Memory B cell (primary cell): Measurements from ENCODE around the gene GALNT2.

ENCODE experiments used
- ATAC-seq: fragments of 150-1000 bp; cut with Tn5 transposase; 2 replicates; pipeline ENCODE4 v1.10.0; 2021; ENCODE audit warnings: low read depth, mild to moderate bottlenecking, moderate library complexity
- DNase-seq, 2 donors: peaks; one replicate each; pipeline ENCODE4 v3.0.0; 2022; ENCODE audit warnings: low spot score in 2 of 2
- H3K27ac Mint-ChIP-seq: one replicate; pipeline ENCODE4 v1.8.0; 2022; ENCODE audit warnings: mild to moderate bottlenecking, moderate library complexity, mixed read lengths
- H3K27me3 Mint-ChIP-seq: one replicate; pipeline ENCODE4 v1.8.0; 2022; ENCODE audit warnings: mixed read lengths
- H3K36me3 Mint-ChIP-seq: one replicate; pipeline ENCODE4 v1.8.0; 2022; ENCODE audit warnings: mild to moderate bottlenecking, mixed read lengths
- H3K4me1 Mint-ChIP-seq: one replicate; pipeline ENCODE4 v1.8.0; 2022; ENCODE audit warnings: mixed read lengths
- H3K4me3 Mint-ChIP-seq: one replicate; pipeline ENCODE4 v1.8.0; 2022; ENCODE audit warnings: mild to moderate bottlenecking, moderate library complexity, mixed read lengths
- H3K9me3 Mint-ChIP-seq: one replicate; pipeline ENCODE4 v1.8.0; 2022; ENCODE audit warnings: mixed read lengths

The GALNT2 gene

GRCh38 chr1:230321741-230322420, 254.8 kb downstream of the GALNT2 start:
- ATAC-seq: no peak
- Mint-ChIP-seq H3K4me1 (no peaks in the 10 kb centered on the region), H3K4me3 (no peak overlapping the region), H3K27ac (no peak overlapping the region), H3K36me3 (no peaks in the 10 kb centered on the region), H3K9me3 (no peaks in the 10 kb centered on the region), H3K27me3 (peaks cover 3% of the 10 kb centered on the region)
- DNase-seq: no peak

- DNase-seq: no peak
- Mint-ChIP-seq H3K9me3 (no peaks in the 10 kb centered on the region), H3K27me3 (peaks cover 3% of the 10 kb centered on the region), H3K27ac (no peak overlapping the region), H3K36me3 (no peaks in the 10 kb centered on the region), H3K4me3 (no peak overlapping the region), H3K4me1 (no peaks in the 10 kb centered on the region)
- no peak for ATAC-seq
Measured at GRCh38 chr1:230322421-230322756, 255.4 kb downstream of the GALNT2 start.

GRCh38 chr1:230322967-230323547, 256.0 kb downstream of the GALNT2 start:
- no peak for DNase-seq
- ATAC-seq: no peak
- Mint-ChIP-seq H3K4me1 (peaks cover 4% of the 10 kb centered on the region), H3K36me3 (no peaks in the 10 kb centered on the region), H3K4me3 (no peak overlapping the region), H3K27ac (no peak overlapping the region), H3K27me3 (peaks cover 3% of the 10 kb centered on the region), H3K9me3 (no peaks in the 10 kb centered on the region)

- DNase-seq: no peak
- Mint-ChIP-seq H3K36me3 (no peaks in the 10 kb centered on the region), H3K27ac (no peak overlapping the region), H3K4me3 (no peak overlapping the region), H3K4me1 (peaks cover 10% of the 10 kb centered on the region), H3K27me3 (peaks cover 3% of the 10 kb centered on the region), H3K9me3 (no peaks in the 10 kb centered on the region)
- no peak for ATAC-seq
Measured at GRCh38 chr1:230323686-230324085, 256.6 kb downstream of the GALNT2 start.

- DNase-seq: no peak
- Mint-ChIP-seq H3K4me3 (no peak overlapping the region), H3K36me3 (no peaks in the 10 kb centered on the region), H3K4me1 (peaks cover 10% of the 10 kb centered on the region), H3K27ac (no peak overlapping the region), H3K27me3 (peaks cover 2% of the 10 kb centered on the region), H3K9me3 (no peaks in the 10 kb centered on the region)
- ATAC-seq: no peak
Measured at GRCh38 chr1:230326971-230327891, 260.2 kb downstream of the GALNT2 start.

GRCh38 chr1:230327892-230328284, 260.9 kb downstream of the GALNT2 start:
- Mint-ChIP-seq H3K4me1 (peaks cover 10% of the 10 kb centered on the region), H3K4me3 (no peak overlapping the region), H3K27me3 (peaks cover 2% of the 10 kb centered on the region), H3K27ac (no peak overlapping the region), H3K9me3 (no peaks in the 10 kb centered on the region), H3K36me3 (no peaks in the 10 kb centered on the region)
- no peak for DNase-seq
- no peak for ATAC-seq

- H3K27me3 Mint-ChIP-seq: peaks cover 3% of the 10 kb centered on the region
- no peak overlapping the region for H3K4me3 Mint-ChIP-seq
- ATAC-seq (no peak), DNase-seq (no peak)
- peaks cover 10% of the 10 kb centered on the region for H3K4me1 Mint-ChIP-seq
- H3K27ac Mint-ChIP-seq: no peak overlapping the region
- H3K36me3 Mint-ChIP-seq: no peaks in the 10 kb centered on the region
- H3K9me3 Mint-ChIP-seq: no peaks in the 10 kb centered on the region
Measured at GRCh38 chr1:230328342-230329015, 261.4 kb downstream of the GALNT2 start.

GRCh38 chr1:230330157-230330556, 263.1 kb downstream of the GALNT2 start:
- H3K36me3 Mint-ChIP-seq: no peaks in the 10 kb centered on the region
- no peaks in the 10 kb centered on the region for H3K9me3 Mint-ChIP-seq
- DNase-seq: no peak
- H3K4me3 Mint-ChIP-seq: no peak overlapping the region
- peaks cover 6% of the 10 kb centered on the region for H3K27me3 Mint-ChIP-seq
- ATAC-seq: no peak
- H3K27ac Mint-ChIP-seq: no peak overlapping the region
- peaks cover 10% of the 10 kb centered on the region for H3K4me1 Mint-ChIP-seq
